ENCODE results near the gene BEND2. TPM values are rescaled to one million over a fixed set of nuclear protein-coding genes. Genes with fewer than 3 reads are reported as not detected.

Gene BEND2
- total RNA-seq, 4 donors from 2014 or later: not detected

DNA sequence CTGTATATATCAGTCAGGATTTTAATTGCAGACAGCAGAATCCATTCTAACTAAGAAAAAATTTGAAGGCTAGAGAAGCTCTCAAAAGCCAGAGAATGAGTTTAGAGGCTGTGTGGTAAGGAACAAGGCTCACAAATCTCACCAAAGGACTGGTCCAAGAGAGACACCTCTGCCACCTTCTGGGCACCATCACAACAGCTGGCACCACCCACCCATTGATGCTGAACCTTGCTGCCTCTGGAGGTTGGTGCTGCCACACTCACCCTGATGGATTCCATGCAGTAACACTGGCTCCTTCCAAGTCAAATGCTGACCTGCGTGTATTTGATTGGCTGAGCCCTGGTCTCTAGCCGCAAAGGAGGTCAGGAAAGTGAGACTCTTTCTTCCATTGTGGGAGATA lies 100.8 kb downstream of the BEND2 start:
- ATAC-seq (ENCODE audit: low FRiP score): no peak
- TF ChIP-seq, protein P1, sequence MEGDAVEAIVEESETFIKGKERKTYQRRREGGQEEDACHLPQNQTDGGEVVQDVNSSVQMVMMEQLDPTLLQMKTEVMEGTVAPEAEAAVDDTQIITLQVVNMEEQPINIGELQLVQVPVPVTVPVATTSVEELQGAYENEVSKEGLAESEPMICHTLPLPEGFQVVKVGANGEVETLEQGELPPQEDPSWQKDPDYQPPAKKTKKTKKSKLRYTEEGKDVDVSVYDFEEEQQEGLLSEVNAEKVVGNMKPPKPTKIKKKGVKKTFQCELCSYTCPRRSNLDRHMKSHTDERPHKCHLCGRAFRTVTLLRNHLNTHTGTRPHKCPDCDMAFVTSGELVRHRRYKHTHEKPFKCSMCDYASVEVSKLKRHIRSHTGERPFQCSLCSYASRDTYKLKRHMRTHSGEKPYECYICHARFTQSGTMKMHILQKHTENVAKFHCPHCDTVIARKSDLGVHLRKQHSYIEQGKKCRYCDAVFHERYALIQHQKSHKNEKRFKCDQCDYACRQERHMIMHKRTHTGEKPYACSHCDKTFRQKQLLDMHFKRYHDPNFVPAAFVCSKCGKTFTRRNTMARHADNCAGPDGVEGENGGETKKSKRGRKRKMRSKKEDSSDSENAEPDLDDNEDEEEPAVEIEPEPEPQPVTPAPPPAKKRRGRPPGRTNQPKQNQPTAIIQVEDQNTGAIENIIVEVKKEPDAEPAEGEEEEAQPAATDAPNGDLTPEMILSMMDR (IDR thresholded peaks at IDR 0.05): no peak
- no peak for DNase-seq (ENCODE audit: low spot score)

Other genes starting within 250 kb of the BEND2 start
- gene SCML2, start 133.8 kb upstream of the BEND2 start, total RNA-seq: 1 to 10 TPM; 1.3 to 2.2 (median 1.8) TPM
- 1 to 10 TPM; 1.9 to 8.5 (median 4.3) TPM for gene CDKL5, start 204.7 kb upstream of the BEND2 start, total RNA-seq